WTC11 (cell line): ENCODE results near the gene CSNK2A1.

ENCODE experiments used
- ATF3 ChIP-seq: sonication (generic); formaldehyde crosslinking; conservative IDR thresholded peaks from 2 replicates; pipeline ENCODE4 v1.8.1; 2022; ENCODE audit warnings: mild to moderate bottlenecking, missing genetic modification reagents
- CTCF ChIP-seq: fragments of 200-600 bp; IDR thresholded peaks from 2 replicates; pipeline ENCODE4 v1.8.0; 2022; ENCODE audit warnings: antibody characterized with exemption
- IRF1 ChIP-seq: sonication (generic); formaldehyde crosslinking; IDR thresholded peaks from 2 replicates; pipeline ENCODE4 v1.8.0; 2023; ENCODE audit warnings: missing genetic modification reagents
- MAX ChIP-seq: sonication (generic); formaldehyde crosslinking; IDR thresholded peaks from 2 replicates; pipeline ENCODE4 v1.8.0; 2022; ENCODE audit warnings: mild to moderate bottlenecking, missing genetic modification reagents
- MYBL2 ChIP-seq: sonication (generic); formaldehyde crosslinking; IDR thresholded peaks from 2 replicates; pipeline ENCODE4 v1.8.1; 2023; ENCODE audit warnings: mild to moderate bottlenecking, moderate library complexity, missing genetic modification reagents
- RELA ChIP-seq: sonication (generic); formaldehyde crosslinking; IDR thresholded peaks from 2 replicates; pipeline ENCODE4 v1.8.1; 2022; ENCODE audit warnings: missing genetic modification reagents, mild to moderate bottlenecking, borderline replicate concordance
- USF1 ChIP-seq: sonication (generic); formaldehyde crosslinking; IDR thresholded peaks from 2 replicates; pipeline ENCODE4 v1.8.0; 2022; ENCODE audit warnings: mild to moderate bottlenecking, missing genetic modification reagents

- TF ChIP-seq CTCF (no peak), RELA (CRISPR knock-in tag) (no peak), ATF3 (CRISPR knock-in tag) (no peak), MYBL2 (CRISPR knock-in tag) (no peak), IRF1 (CRISPR knock-in tag) (no peak), USF1 (CRISPR knock-in tag) (no peak), MAX (no peak)
These were observed 84.8 kb downstream of the CSNK2A1 start for GRCh38 chr20:458776-459175.
